LNCaP clone FGC (cell line): ENCODE results near the gene DHRS12.

Experiments
- DNase-seq: peaks from one replicate; pipeline ENCODE4 v3.0.0-alpha.2; 2011; ENCODE audit warnings: low read depth
- H3K4me3 ChIP-seq: 2 replicates; pipeline ENCODE4 v1.5.1; 2011; ENCODE audit warnings: mild to moderate bottlenecking, low read depth, low read length, control low read depth
- CTCF ChIP-seq: IDR thresholded peaks from 2 replicates; pipeline ENCODE4 v1.5.1; 2012; ENCODE audit warnings: mild to moderate bottlenecking; ENCODE audit not compliant: control insufficient read depth, insufficient read depth; ENCODE audit errors: extremely low read depth

The DHRS12 gene

GRCh38 chr13:51816604-51817249, 12.8 kb upstream of the DHRS12 start:
- no peak for DNase-seq
- H3K4me3 ChIP-seq, result no peak overlapping the region
- no peak for TF ChIP-seq CTCF

GRCh38 chr13:51815848-51816247, 11.9 kb upstream of the DHRS12 start:
- no peak for TF ChIP-seq CTCF
- no peak for DNase-seq
- H3K4me3 ChIP-seq, result no peak overlapping the region

- no peak for DNase-seq
- peak overlapping the region; percentile 33 for H3K4me3 ChIP-seq
- TF ChIP-seq CTCF, result peak; percentile 70
These were observed 11.1 kb upstream of the DHRS12 start for GRCh38 chr13:51814825-51815650.

- no peak for TF ChIP-seq CTCF
- H3K4me3 ChIP-seq, result no peak overlapping the region
These were observed 10.1 kb upstream of the DHRS12 start for GRCh38 chr13:51814071-51814470.

GRCh38 chr13:51811920-51812451, 8.0 kb upstream of the DHRS12 start:
- no peak for TF ChIP-seq CTCF
- H3K4me3 ChIP-seq, result no peak overlapping the region
- DNase-seq, result no peak

More at GRCh38 chr13:51814071-51814470, 10.1 kb upstream of the DHRS12 start:
- no peak for DNase-seq

- no peak for DNase-seq
- no peak overlapping the region for H3K4me3 ChIP-seq
- no peak for TF ChIP-seq CTCF
These were observed 7.1 kb upstream of the DHRS12 start for GRCh38 chr13:51811046-51811445.
